GM18519 (cell line): Measurements from ENCODE around the gene SPATA13.

Experiments used
- ATAC-seq: cut with Tn5 transposase; IDR thresholded peaks from one replicate; pipeline ENCODE4 v1.9.1; 2021; ENCODE audit warnings: mild to moderate bottlenecking, moderate library complexity; ENCODE audit not compliant: unreplicated experiment, low FRiP score

Gene SPATA13

GRCh38 chr13:24165746-24166145 lies 5.2 kb downstream of the SPATA13 start:
- no peak for ATAC-seq

- no peak for ATAC-seq
These were observed 6.0 kb downstream of the SPATA13 start for GRCh38 chr13:24166561-24166960.

GRCh38 chr13:24167666-24168391 lies 7.3 kb downstream of the SPATA13 start:
- no peak for ATAC-seq

- ATAC-seq = no peak
These were observed 7.9 kb downstream of the SPATA13 start for GRCh38 chr13:24168392-24168750.

- ATAC-seq = no peak
These were observed 8.5 kb downstream of the SPATA13 start for GRCh38 chr13:24168979-24169378.

GRCh38 chr13:24172071-24172470 lies 11.6 kb downstream of the SPATA13 start:
- no peak for ATAC-seq

GRCh38 chr13:24173795-24174194 lies 13.3 kb downstream of the SPATA13 start:
- no peak for ATAC-seq

- ATAC-seq = no peak
These were observed 15.3 kb downstream of the SPATA13 start for GRCh38 chr13:24175847-24176246.

- ATAC-seq = no peak
These were observed 16.0 kb downstream of the SPATA13 start for GRCh38 chr13:24176351-24177101.

- no peak for ATAC-seq
These were observed 18.4 kb downstream of the SPATA13 start for GRCh38 chr13:24178847-24179485.

GRCh38 chr13:24179486-24179850 lies 18.9 kb downstream of the SPATA13 start:
- no peak for ATAC-seq

- no peak for ATAC-seq
These were observed 20.3 kb downstream of the SPATA13 start for GRCh38 chr13:24180750-24181377.

- no peak for ATAC-seq
These were observed 21.6 kb downstream of the SPATA13 start for GRCh38 chr13:24181991-24182702.

- no peak for ATAC-seq
These were observed 22.2 kb downstream of the SPATA13 start for GRCh38 chr13:24182703-24183081.

GRCh38 chr13:24183741-24184182 lies 23.2 kb downstream of the SPATA13 start:
- no peak for ATAC-seq

- no peak for ATAC-seq
These were observed 23.8 kb downstream of the SPATA13 start for GRCh38 chr13:24184265-24184841.

- no peak for ATAC-seq
These were observed 24.4 kb downstream of the SPATA13 start for GRCh38 chr13:24184882-24185281.

GRCh38 chr13:24185591-24186232 lies 25.2 kb downstream of the SPATA13 start:
- ATAC-seq = no peak

GRCh38 chr13:24187185-24187584 lies 26.7 kb downstream of the SPATA13 start:
- no peak for ATAC-seq
